GM12891 (cell line): ENCODE measurements around the gene PSG7.

ENCODE experiments used
- PAX5 ChIP-seq: IDR thresholded peaks from 2 replicates; pipeline ENCODE4 v1.6.1; 2011; ENCODE audit warnings: low read length, moderate library complexity, mild to moderate bottlenecking; ENCODE audit not compliant: insufficient read depth, severe bottlenecking
- POLR2A ChIP-seq: IDR thresholded peaks from 2 replicates; pipeline ENCODE4 v1.6.1; 2011; ENCODE audit warnings: low read depth, low read length, control low read depth
- POLR2AphosphoS5 ChIP-seq: IDR thresholded peaks from 2 replicates; pipeline ENCODE4 v1.6.1; 2011; ENCODE audit warnings: low read depth, low read length, control low read depth
- POU2F2 ChIP-seq: IDR thresholded peaks from 2 replicates; pipeline ENCODE4 v1.6.1; 2011; ENCODE audit warnings: low read depth, mild to moderate bottlenecking, control low read depth, low read length, moderate library complexity
- SPI1 ChIP-seq: IDR thresholded peaks from 2 replicates; pipeline ENCODE4 v1.6.1; 2011; ENCODE audit warnings: low read depth, low read length, control low read depth
- TAF1 ChIP-seq: IDR thresholded peaks from 2 replicates; pipeline ENCODE4 v1.6.1; 2011; ENCODE audit warnings: low read depth, low read length, control low read depth

GRCh38 chr19:42879613-42880012, 57.4 kb downstream of the PSG7 start, which contains the start of gene PSG1:
- TF ChIP-seq TAF1 (no peak), POLR2AphosphoS5 (no peak), POLR2A (no peak), PAX5 (no peak), POU2F2 (no peak), SPI1 (no peak)
